IPS DF 4.7 (cell line): ENCODE measurements around the gene ZNF177.
"Not testable (repeated sequence)": the region's sequence is repeated elsewhere in the genome, so short reads cannot be mapped to it uniquely, and the experiment has no call there.

Source experiments
- DNase-seq: peaks from one replicate; pipeline ENCODE4 v3.0.0-alpha.2; 2013; ENCODE audit warnings: low spot score; ENCODE audit errors: extremely low read depth

Gene ZNF177

DNA sequence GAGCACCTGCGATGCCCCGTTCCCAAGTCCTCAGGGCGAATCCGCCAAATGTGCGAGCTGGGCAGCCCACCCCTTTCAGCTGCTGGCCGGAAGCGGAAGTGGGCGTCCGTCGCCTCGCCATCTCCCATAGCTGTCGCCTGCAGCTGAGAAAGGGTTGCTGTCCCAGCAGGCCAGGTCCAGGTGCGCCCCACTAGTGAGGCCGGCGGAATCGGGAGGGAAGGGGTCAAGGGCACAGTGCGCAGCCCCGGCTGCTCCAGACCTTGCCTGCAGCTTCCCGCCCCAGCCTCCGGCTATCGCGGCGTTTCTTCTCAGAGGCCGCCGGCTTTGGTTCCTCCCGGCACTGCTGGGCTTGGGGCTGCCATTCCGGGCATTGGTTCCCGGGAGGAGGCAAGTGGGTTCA, at the start of gene ZNF177:
TSS of gene ZNF177 (plus strand) at position 109 of the 400 bp plus-strand sequence. CDS start 15,299 bp downstream, outside the sequence.
- DNase-seq: no peak

DNA sequence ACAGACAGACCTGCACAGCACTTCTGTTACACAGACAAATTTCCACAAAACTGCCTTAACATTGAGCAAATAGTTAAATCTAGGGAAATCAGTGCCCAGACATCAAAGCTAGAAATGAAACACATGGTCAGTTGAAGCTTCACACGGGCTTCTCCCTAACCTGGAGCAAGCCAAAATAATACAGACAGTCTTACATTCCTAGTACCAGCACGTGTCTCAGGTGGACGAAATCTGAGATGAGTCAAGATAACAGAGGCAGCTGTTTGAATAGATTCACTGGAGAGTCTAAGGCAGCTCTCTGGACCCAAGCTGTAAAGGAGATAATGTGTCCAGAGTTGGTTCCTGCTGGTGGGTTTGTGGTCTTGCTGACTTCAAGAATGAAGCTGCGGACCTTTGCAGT, 49.1 kb upstream of the ZNF177 start:
- no peak for DNase-seq

DNA sequence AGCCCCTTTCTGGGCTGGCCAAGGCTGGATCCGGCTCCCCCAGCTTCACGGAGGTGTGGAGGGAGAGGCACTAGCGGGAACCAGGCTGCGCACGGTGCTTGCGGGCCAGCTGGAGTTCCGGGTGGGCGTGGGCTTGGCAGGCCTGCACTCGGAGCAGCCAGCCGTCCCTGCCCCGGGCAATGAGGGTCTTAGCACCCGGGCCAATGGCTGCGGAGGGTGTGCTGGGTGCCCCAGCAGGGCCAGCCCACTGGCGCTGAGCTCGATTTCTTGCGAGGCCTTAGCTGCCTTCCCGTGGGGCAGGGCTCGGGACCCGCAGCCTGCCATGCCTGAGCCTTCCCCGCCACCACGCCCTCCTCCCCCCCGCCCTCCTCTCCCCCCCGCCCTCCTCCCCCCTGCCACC, 41.5 kb upstream of the ZNF177 start:
- DNase-seq: no peak

DNA sequence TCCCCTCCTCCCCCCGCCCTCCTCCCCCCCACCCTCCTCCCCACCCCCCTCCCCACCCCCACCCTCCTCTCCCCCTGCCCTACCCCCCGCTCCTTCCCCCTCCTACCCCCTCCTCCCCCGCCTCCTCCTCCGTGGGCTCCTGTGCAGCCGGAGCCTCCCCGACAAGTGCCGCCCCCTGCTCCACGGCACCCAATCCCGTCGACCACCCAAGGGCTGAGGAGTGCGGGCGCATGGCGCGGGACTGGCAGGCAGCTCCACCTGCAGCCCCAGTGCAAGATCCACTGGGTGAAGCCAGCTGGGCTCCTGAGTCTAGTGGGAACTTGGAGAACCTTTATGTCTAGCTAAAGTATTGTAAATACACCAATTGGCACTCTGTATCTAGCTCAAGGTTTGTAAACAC, 41.1 kb upstream of the ZNF177 start:
- DNase-seq: not testable (repeated sequence)

DNA sequence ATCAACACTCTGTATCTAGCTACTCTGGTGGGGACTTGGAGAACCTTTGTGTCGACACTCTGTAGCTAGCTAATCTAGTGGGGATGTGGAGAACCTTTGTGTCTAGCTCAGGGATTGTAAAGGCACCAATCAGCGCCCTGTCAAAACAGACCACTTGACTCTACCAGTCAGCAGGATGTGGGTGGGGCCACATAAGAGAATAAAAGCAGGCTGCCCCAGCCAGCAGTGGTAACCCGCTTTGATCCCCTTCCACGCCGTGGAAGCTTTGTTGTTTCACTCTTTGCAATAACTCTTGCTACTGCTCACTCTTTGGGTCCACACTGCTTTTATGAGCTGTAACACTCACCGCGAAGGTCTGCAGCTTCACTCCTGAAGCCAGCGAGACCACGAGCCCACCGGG, 40.6 kb upstream of the ZNF177 start:
- not testable (repeated sequence) for DNase-seq

DNA sequence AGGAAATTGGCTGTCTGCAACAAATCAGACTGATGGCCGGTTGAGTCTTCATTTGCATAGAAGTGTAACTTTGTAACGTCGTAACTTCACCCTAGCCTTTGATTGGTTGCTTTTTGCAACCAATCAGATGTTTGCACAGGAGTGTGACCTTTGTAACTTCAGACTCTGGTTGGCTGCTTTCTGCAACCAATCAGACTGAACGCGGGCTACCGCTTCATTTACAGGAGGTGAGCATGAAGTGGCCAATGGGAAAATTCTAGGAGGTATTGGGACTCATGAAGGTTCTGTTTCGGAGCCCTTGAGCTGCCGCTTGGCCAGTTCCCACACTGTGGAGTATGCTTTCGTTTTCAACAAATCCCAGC, 39.3 kb upstream of the ZNF177 start:
- peak; percentile 51 for DNase-seq

DNA sequence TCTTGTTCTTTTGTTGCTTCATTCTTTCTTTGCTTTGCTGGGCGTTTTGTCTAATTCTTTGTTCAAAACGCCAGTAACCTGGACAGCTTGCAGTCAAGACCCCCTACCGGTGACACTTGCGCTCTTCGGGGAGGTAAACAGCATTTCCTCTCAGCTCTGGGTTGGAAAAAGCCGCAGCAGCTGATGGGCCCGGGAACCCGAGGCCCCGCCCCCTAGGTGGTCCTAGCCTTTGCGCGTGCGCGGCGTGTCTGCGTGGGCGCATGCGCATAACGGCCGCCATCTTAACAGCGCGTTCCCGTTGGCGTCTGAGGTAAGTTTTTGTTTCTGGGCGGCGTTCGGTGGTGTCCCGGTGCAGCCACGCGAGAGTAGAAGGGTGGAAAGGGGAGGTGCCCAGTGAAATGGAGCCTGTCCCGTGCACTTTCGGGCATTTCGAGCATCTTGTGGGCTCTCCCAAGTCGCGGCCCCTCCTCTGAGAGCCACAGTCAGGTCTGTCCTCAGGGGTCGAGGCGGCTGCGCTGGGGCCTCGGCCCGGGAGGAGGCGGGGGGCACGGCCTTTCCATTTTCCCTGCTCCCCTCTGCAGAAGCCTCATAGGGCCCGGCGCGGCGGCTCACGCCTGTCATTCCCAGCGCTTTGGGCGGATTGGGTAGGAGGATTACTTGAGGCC, 38.8 kb upstream of the ZNF177 start, which contains the start of gene ZNF559:
TSS of gene ZNF559 (plus strand) at position 261 of the 665 bp plus-strand sequence. CDS start 14,371 bp downstream, outside the sequence.
- DNase-seq: peak; percentile 58

DNA sequence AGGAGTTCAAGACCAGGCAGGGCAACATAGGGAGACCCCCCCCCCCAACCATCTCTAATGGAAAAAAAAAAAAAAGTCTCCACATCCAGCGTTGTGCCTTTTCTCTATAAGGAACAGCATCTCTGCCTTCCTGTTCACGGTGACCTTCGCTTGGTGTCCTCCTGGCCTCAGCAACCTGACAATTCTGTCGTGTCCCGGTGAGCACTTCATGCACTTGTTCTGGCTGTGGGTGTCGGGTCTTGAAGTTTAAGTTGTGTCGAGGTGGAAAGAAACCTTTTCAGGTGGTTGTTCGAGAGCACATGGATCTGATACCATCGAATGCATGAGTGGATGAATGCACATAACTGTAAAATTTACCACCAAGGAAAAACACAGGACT, 38.2 kb upstream of the ZNF177 start:
- no peak for DNase-seq

DNA sequence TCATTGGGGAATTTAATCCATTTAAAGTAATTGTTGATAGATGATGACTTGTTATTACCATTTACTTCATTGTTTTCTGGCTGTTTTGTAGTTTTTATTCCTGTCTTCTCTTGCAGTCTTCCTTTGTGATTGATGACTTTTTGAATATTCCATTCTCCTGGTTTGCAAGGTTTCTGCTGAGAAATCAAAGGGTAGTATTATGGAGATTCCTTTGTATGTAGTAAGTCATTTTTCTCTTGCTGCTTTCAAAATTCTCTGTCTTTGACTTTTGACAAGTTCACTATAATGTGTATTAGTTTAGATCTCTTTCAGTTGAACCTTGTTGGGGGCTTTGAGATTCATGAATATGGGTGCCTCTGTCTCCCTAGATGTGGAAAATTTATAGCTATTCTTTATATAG, 32.8 kb upstream of the ZNF177 start:
- DNase-seq: no peak

DNA sequence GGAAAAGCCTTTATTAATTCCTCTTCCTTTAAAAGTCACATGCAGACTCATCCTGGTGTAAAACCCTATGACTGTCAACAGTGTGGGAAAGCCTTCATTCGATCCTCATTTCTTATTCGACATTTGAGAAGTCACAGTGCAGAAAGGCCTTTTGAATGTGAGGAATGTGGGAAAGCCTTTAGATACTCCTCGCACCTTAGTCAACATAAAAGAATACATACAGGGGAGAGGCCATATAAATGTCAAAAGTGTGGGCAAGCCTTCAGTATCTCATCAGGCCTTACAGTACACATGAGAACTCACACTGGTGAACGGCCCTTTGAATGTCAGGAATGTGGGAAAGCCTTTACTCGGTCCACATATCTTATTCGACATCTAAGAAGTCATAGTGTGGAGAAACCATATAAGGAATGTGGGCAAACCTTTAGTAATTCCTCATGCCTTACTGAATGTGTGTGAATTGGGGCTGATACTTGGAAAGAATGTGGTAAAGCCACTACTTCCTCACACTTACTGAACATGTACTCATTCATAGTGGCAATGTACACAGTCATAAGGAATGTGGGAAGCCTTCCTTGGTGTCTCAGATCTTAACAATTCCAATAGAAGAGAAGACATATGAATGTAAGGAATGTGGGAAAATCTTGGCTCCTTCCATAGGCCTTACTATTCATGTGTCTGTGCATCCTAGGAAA, 20.1 kb upstream of the ZNF177 start:
- no peak for DNase-seq

DNA sequence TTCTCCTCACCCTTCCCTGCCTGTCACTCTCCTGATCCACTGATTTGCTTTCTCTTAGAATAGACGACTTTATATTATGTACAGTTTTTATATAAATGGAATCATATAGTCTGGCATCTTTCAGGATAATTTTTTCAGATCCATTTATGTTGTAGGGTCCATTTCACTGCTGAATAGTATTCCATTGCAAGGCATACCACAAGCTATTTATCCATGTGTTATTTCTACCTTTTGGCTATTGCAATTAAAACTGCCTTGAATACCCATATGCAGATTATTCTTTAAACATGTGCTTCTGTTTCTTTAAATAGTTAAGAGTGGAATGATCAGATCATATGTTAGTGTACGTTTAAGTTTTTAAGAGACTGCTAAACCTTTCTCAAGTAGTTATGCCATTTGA, 17.8 kb upstream of the ZNF177 start:
- no peak for DNase-seq

DNA sequence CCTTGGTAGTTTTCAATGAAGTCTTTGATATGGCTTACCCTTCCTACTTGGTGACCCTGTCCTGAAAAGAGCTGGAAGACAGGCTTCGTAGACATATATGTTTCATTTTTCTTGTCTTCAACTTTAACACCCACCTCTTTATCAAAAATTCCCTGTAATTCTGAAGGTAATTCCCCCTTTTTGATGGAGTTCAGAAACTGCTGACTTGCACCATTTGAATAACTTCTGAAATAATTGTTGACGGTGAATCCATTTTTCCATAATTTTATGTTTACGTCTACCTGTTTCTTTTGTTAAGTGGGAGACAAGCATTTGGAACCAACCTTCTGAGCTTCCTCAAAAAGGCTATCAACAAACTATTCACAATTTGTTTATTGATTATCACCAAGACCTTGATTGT, 14.6 kb upstream of the ZNF177 start:
- DNase-seq: no peak

DNA sequence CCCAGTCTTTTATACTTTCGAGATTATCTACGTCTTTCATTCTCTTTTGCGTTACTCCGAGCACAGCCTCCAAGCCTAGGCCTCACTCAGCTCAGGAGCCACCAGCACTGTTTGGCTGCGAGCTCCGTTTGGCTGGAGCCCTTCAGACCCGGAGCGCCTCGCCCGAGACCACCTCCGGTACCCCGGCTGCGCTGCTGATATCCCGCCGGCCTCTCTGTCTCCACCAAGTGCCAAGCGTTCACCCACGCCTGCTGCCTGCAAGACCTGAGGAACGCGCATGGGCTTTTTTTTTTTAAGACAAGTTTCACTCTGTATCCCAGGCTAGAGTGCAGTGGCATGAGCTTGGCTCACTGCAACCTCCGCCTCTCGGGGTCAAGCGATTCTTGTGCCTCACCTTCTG, 14.1 kb upstream of the ZNF177 start:
- no peak for DNase-seq

DNA sequence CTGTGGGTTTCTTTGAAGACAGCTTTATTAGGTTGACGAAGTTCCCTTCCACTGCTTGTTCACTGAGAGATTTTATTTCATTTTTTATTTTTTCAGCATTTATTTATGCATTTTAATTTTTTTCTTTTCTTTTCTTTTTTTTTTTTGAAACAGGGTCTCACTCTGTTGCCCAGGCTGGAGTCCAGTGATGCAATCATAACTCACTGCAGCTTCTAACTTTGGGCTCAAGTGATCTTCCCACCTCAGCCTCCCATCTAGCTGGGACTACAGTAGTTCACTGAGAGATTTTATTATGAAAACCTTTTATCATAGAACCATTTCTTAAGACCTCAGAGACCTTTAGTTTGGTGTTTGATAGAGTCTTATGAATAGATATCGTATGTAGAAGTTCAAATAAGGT, 10.3 kb upstream of the ZNF177 start:
- DNase-seq: no peak

DNA sequence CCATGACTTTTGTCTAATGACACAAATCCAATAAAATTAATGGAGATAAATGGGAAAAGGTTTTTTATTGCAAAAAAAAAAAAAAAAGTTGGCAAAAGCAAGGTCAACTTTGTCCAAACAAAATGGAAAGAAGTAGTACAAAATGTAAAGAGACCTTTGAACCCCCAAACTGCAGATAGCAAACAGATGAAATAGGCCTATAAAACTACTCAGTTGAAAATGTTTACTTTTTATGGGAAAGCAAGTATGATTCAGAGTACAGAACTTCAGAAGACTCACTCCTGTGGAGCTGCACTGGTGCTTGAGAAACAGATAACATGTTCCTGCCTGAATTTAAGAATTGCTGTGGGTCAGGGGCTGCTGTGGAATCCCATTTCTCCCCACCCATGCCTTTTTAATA, 9.8 kb upstream of the ZNF177 start:
- no peak for DNase-seq

DNA sequence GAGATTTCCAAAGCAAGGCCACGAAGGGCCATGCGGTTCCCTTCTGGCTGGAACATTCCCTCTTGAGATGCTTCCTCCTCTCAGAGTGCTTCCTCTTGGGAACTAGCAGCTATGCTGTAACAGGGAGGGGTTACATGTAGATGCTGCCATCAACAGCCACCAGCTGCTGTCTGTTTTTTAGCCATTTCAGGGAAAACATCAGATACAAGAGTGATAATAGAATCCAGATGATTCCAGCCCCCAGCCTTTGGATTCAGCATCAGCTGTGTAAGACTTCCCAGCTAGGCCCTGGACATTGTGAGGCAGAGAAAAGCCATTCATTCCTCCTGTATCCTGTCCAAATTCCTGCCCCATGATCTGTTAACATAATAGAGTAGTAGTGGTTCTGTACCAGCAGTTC, 8.2 kb upstream of the ZNF177 start:
- no peak for DNase-seq

DNA sequence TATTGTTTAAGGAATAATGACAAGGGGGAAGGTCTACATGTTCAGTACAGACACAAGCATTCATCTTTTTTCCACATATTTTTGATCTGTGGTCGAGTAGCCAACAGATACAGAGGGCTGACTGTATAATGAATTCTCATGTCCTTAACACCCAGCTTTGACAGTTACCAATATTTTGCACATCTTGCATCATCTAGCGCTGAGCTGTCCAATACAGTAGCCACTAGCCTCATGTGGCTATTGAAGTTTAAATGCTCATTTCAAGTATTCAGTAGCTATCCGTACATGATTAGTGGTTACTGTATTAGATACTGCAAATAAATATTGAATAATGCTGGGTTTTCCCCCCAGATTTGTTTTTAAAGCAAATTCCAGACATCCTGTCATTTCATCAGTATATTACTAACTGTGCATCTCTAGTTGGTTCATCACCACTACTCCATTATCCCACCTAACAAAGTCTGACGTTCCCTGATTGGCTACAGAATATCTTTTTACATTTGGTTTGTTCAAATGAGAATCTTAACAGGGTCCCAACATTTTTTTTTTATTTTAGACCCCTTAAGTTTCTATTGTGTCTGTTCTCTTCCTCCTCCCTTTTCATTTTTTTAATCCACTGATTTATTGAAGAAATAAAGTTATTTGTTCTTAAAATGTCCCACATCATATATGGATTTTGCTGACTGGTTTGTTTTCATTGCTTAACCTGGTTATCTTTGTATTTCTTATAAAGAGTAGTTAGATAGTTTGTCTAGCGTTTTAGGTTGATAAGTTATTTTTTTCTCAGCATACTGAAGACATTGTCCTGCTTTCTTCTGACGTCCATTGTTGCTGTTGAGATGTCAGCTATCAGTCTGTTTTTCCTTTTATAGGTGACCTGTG, 8.2 kb downstream of the ZNF177 start:
- DNase-seq: no peak

DNA sequence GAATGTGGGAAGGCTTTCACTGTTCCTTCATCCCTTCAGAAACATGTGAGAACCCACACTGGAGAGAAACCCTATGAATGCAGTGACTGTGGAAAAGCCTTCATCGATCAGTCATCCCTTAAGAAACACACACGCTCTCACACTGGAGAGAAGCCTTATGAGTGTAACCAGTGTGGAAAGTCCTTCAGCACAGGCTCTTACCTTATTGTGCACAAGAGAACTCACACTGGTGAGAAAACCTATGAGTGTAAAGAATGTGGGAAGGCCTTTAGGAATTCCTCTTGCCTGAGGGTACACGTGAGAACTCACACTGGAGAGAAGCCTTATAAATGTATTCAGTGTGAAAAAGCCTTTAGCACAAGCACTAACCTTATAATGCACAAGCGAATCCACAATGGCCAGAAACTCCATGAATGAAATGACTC, 18.6 kb downstream of the ZNF177 start:
- DNase-seq: no peak

DNA sequence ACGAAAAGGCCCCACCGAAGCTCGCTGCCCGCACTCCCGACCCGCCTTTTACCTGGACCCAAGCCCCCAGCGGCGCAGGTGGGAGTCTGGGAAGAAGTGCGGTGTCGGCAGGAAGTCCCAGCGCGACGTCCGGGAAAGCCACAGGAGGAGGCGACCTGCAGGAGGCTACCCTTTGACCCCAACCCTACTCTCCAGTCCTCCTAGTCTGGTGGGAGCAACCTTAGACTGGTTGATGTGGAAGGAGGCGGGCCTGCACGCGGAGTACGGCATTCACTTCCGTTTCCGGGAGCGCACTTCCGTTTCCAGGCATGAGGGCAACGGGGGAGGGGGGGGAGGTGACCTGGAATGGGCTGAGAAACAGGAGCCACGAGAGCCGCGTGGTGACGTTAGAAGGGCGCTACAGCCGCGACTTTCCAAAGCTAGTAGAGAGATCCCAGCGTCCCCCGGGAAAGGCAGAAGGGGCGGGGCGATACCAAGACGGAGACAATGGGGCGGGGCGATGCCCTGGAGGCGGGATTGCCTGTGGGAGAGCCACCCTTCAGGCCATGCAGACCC, 44.1 kb downstream of the ZNF177 start:
- no peak for DNase-seq

DNA sequence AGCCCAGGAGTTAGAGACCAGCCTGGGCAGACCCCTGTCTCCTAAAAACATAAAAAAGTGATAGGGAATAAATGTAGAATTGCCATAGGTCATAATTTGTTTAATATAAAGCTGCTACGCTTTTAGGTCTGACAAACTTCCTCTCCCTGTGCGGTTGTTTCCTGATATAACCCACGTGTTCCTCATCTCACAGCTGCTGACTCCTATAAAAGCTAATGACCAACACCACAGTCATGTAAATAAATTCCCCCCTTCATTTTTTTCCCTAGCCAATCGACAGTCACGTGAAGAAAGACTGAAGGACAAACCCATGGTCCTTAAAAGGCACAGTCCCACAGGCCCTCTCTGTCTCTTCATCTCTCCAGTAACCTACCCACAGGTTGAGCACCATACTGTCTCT, 45.0 kb downstream of the ZNF177 start:
- DNase-seq: no peak

DNA sequence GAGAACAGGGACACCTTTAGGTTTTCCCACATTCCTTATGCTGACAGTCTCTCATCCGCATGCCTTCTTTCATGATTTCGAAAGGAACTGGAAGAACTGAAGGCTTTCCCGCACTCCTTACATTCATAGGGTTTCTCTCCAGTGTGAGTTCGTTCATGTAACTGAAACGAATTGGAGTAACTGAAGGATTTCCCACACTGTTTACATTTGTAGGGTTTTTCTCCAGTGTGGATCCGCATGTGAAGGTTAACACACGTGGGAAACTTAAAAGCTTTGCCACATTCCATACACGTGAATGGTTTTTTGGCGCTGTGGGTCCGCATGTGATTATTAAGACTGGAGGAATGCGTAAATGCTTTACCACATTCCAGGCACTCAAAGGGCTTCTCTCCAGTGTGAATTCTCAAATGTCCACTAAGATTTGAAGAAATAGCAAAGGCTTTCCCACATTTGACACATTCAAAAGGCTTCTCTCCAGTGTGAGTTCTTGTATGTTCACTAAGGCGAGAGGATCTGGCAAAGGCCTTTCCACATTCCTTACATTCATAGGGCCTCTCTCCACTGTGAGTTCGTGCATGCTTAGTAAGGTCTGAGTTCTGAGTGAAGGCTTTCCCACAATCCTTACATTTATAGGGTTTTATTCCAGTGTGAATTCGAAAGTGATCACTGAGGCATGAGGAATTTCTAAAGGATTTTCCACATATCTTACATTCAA, 50.6 kb downstream of the ZNF177 start:
- DNase-seq: no peak
